IPS-18a (cell line): ENCODE measurements around the gene SLK.

Source experiments
- H3K27ac ChIP-seq: one replicate; pipeline ENCODE4 v1.5.1; 2013; ENCODE audit warnings: low read length
- H3K27me3 ChIP-seq: one replicate; pipeline ENCODE4 v1.6.1; 2013; ENCODE audit warnings: mild to moderate bottlenecking, low read length; ENCODE audit not compliant: control insufficient read depth, insufficient read depth
- H3K36me3 ChIP-seq: one replicate; pipeline ENCODE4 v1.6.1; 2013; ENCODE audit warnings: low read depth, low read length; ENCODE audit not compliant: control insufficient read depth
- H3K4me1 ChIP-seq: one replicate; pipeline ENCODE4 v1.6.1; 2013; ENCODE audit warnings: low read depth, low read length; ENCODE audit not compliant: control insufficient read depth
- H3K4me3 ChIP-seq: one replicate; pipeline ENCODE4 v1.5.1; 2013; ENCODE audit warnings: low read length
- H3K9ac ChIP-seq: one replicate; pipeline ENCODE4 v1.6.1; 2013; ENCODE audit warnings: mild to moderate bottlenecking, low read length, moderate library complexity
- H3K9me3 ChIP-seq: one replicate; pipeline ENCODE4 v1.6.1; 2013; ENCODE audit warnings: low read depth, low read length; ENCODE audit not compliant: control insufficient read depth

SLK gene

GRCh38 chr10:104026762-104027161, 59.8 kb downstream of the SLK start:
- Histone ChIP-seq H3K4me3 (no peak overlapping the region), H3K4me1 (peaks cover 6% of the 10 kb centered on the region), H3K36me3 (peaks cover 11% of the 10 kb centered on the region), H3K9me3 (no peaks in the 10 kb centered on the region), H3K27ac (no peak overlapping the region), H3K27me3 (no peaks in the 10 kb centered on the region), H3K9ac (no peak overlapping the region)

GRCh38 chr10:104028146-104028545, 61.2 kb downstream of the SLK start:
- Histone ChIP-seq H3K4me3 (no peak overlapping the region), H3K9ac (no peak overlapping the region), H3K9me3 (no peaks in the 10 kb centered on the region), H3K4me1 (peaks cover 16% of the 10 kb centered on the region), H3K27ac (no peak overlapping the region), H3K36me3 (peaks cover 4% of the 10 kb centered on the region), H3K27me3 (no peaks in the 10 kb centered on the region)

GRCh38 chr10:104028823-104029520, 62.0 kb downstream of the SLK start:
- H3K27ac ChIP-seq = no peak overlapping the region
- H3K27me3 ChIP-seq = no peaks in the 10 kb centered on the region
- H3K9me3 ChIP-seq = no peaks in the 10 kb centered on the region
- no peak overlapping the region for H3K9ac ChIP-seq
- H3K36me3 ChIP-seq = no peaks in the 10 kb centered on the region
- no peak overlapping the region for H3K4me3 ChIP-seq
- peaks cover 16% of the 10 kb centered on the region for H3K4me1 ChIP-seq

GRCh38 chr10:104029521-104029860, 62.6 kb downstream of the SLK start:
- Histone ChIP-seq H3K27ac (no peak overlapping the region), H3K4me3 (no peak overlapping the region), H3K9me3 (no peaks in the 10 kb centered on the region), H3K4me1 (peaks cover 16% of the 10 kb centered on the region), H3K36me3 (no peaks in the 10 kb centered on the region), H3K27me3 (no peaks in the 10 kb centered on the region), H3K9ac (no peak overlapping the region)

GRCh38 chr10:104031631-104032030, 64.7 kb downstream of the SLK start:
- Histone ChIP-seq H3K9me3 (no peaks in the 10 kb centered on the region), H3K4me1 (peaks cover 16% of the 10 kb centered on the region), H3K27ac (no peak overlapping the region), H3K36me3 (no peaks in the 10 kb centered on the region), H3K4me3 (no peak overlapping the region), H3K9ac (no peak overlapping the region), H3K27me3 (no peaks in the 10 kb centered on the region)

- no peak overlapping the region for H3K4me3 ChIP-seq
- no peak overlapping the region for H3K27ac ChIP-seq
These were observed 65.3 kb downstream of the SLK start for GRCh38 chr10:104032144-104032775.

GRCh38 chr10:104033401-104033930, 66.5 kb downstream of the SLK start:
- Histone ChIP-seq H3K9me3 (no peaks in the 10 kb centered on the region), H3K27me3 (no peaks in the 10 kb centered on the region), H3K36me3 (no peaks in the 10 kb centered on the region), H3K27ac (no peak overlapping the region), H3K4me3 (no peak overlapping the region), H3K9ac (no peak overlapping the region), H3K4me1 (peaks cover 16% of the 10 kb centered on the region)

More at GRCh38 chr10:104032144-104032775, 65.3 kb downstream of the SLK start:
- no peaks in the 10 kb centered on the region for H3K27me3 ChIP-seq
- no peaks in the 10 kb centered on the region for H3K9me3 ChIP-seq
- H3K9ac ChIP-seq = no peak overlapping the region
- H3K4me1 ChIP-seq = peaks cover 16% of the 10 kb centered on the region
- no peaks in the 10 kb centered on the region for H3K36me3 ChIP-seq

GRCh38 chr10:104033966-104034365, 67.0 kb downstream of the SLK start:
- H3K9ac ChIP-seq = no peak overlapping the region
- peaks cover 16% of the 10 kb centered on the region for H3K4me1 ChIP-seq
- H3K27ac ChIP-seq = no peak overlapping the region
- H3K36me3 ChIP-seq = no peaks in the 10 kb centered on the region
- H3K27me3 ChIP-seq = no peaks in the 10 kb centered on the region
- no peaks in the 10 kb centered on the region for H3K9me3 ChIP-seq
- H3K4me3 ChIP-seq = no peak overlapping the region

- Histone ChIP-seq H3K4me3 (no peak overlapping the region), H3K9ac (no peak overlapping the region), H3K27ac (no peak overlapping the region), H3K27me3 (no peaks in the 10 kb centered on the region), H3K4me1 (peaks cover 16% of the 10 kb centered on the region), H3K9me3 (no peaks in the 10 kb centered on the region), H3K36me3 (no peaks in the 10 kb centered on the region)
These were observed 67.7 kb downstream of the SLK start for GRCh38 chr10:104034401-104035193.

GRCh38 chr10:104035194-104036068, 68.5 kb downstream of the SLK start:
- H3K27ac ChIP-seq = no peak overlapping the region
- H3K27me3 ChIP-seq = no peaks in the 10 kb centered on the region
- H3K36me3 ChIP-seq = no peaks in the 10 kb centered on the region
- peaks cover 16% of the 10 kb centered on the region for H3K4me1 ChIP-seq
- no peaks in the 10 kb centered on the region for H3K9me3 ChIP-seq
- no peak overlapping the region for H3K9ac ChIP-seq
- no peak overlapping the region for H3K4me3 ChIP-seq

GRCh38 chr10:104036069-104036384, 69.1 kb downstream of the SLK start:
- Histone ChIP-seq H3K4me1 (peaks cover 16% of the 10 kb centered on the region), H3K27me3 (no peaks in the 10 kb centered on the region), H3K9me3 (no peaks in the 10 kb centered on the region), H3K36me3 (no peaks in the 10 kb centered on the region), H3K27ac (no peak overlapping the region), H3K4me3 (no peak overlapping the region), H3K9ac (no peak overlapping the region)
